Hepatocyte (in vitro differentiated cells): ENCODE results near the gene IQGAP2.

Experiments
- EZH2 ChIP-seq: fragments of 200-600 bp; sonication (generic); IDR thresholded peaks from 2 replicates; pipeline ENCODE4 v1.6.1; 2016; ENCODE audit warnings: antibody characterized with exemption, mild to moderate bottlenecking, borderline replicate concordance
- TF ChIP-seq, protein P1 (sequence below): fragments of 200-600 bp; sonication (generic); IDR thresholded peaks from 2 replicates; pipeline ENCODE4 v1.5.1; 2016; ENCODE audit warnings: antibody characterized with exemption, mild to moderate bottlenecking; ENCODE audit not compliant: poor library complexity

DNA sequence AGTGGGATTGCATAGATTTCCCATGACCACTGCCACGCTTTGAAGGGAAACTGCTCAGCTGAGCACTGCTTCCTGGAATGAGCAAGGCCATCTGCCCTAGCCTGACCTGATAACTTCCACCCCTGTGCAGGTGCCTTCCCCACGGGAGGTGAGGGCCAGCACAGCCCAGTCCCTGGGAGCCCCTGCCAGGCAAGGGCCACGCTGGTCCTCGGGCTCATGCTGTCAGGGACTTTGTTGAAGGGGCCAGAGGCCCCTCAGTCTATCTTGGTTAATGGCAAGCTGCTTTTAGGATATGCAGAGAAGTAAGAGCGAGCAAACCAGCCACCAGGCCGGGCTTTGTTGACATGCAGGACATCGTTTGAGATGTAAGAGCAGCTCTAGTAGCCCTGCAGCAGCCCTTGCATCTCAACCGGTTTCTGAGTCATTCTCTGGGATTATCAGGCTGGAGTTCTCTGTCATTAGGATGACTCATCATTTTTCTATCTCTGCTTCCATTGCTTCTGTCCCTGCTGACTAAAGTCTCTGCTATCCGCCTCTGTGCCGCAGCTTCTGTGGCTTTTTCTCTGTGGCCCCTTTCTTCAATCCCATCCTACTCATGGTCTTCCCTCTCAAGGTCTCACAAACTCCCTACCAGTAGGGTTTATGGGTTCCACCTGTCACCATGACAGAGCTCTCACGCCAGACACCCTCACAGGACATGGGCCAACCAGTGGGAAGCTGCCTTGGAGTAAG lies 30.6 kb upstream of the IQGAP2 start:
- TF ChIP-seq, protein P1, sequence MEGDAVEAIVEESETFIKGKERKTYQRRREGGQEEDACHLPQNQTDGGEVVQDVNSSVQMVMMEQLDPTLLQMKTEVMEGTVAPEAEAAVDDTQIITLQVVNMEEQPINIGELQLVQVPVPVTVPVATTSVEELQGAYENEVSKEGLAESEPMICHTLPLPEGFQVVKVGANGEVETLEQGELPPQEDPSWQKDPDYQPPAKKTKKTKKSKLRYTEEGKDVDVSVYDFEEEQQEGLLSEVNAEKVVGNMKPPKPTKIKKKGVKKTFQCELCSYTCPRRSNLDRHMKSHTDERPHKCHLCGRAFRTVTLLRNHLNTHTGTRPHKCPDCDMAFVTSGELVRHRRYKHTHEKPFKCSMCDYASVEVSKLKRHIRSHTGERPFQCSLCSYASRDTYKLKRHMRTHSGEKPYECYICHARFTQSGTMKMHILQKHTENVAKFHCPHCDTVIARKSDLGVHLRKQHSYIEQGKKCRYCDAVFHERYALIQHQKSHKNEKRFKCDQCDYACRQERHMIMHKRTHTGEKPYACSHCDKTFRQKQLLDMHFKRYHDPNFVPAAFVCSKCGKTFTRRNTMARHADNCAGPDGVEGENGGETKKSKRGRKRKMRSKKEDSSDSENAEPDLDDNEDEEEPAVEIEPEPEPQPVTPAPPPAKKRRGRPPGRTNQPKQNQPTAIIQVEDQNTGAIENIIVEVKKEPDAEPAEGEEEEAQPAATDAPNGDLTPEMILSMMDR: no peak
- no peak for TF ChIP-seq EZH2
